Prostate gland (tissue), 2 donors: Measurements from ENCODE around the gene BEND6.

ENCODE experiments used
- POLR2A ChIP-seq: fragments of 450-650 bp; IDR thresholded peaks from one replicate; pipeline ENCODE4 v1.6.1; 2016; ENCODE audit warnings: antibody characterized with exemption, mild to moderate bottlenecking
- POLR2AphosphoS5 ChIP-seq: sonication (generic); formaldehyde crosslinking; IDR thresholded peaks from one replicate; pipeline ENCODE4 v1.6.1; 2017; ENCODE audit warnings: antibody characterized with exemption
- TF ChIP-seq, protein P1 (sequence below), 4 experiments: fragments of 200-600 bp in 2 of 4; fragments of 450-650 bp in 2 of 4; sonication (generic) in 2 of 4; IDR thresholded peaks; 1 replicate in 3 of 4; 2 replicates in 1 of 4; pipeline ENCODE4 v1.5.1; 2016 to 2019; ENCODE audit warnings: antibody characterized with exemption in 4 of 4, mild to moderate bottlenecking in 2 of 4, moderate library complexity in 2 of 4

- TF ChIP-seq, protein P1, sequence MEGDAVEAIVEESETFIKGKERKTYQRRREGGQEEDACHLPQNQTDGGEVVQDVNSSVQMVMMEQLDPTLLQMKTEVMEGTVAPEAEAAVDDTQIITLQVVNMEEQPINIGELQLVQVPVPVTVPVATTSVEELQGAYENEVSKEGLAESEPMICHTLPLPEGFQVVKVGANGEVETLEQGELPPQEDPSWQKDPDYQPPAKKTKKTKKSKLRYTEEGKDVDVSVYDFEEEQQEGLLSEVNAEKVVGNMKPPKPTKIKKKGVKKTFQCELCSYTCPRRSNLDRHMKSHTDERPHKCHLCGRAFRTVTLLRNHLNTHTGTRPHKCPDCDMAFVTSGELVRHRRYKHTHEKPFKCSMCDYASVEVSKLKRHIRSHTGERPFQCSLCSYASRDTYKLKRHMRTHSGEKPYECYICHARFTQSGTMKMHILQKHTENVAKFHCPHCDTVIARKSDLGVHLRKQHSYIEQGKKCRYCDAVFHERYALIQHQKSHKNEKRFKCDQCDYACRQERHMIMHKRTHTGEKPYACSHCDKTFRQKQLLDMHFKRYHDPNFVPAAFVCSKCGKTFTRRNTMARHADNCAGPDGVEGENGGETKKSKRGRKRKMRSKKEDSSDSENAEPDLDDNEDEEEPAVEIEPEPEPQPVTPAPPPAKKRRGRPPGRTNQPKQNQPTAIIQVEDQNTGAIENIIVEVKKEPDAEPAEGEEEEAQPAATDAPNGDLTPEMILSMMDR (IDR thresholded peaks at IDR 0.05), result no peak
- no peak for TF ChIP-seq POLR2A
- no peak for TF ChIP-seq POLR2AphosphoS5
Measured at GRCh38 chr6:57069228-57069627, 114.3 kb downstream of the BEND6 start.
